ENCODE results near the gene PSTPIP2.

The PSTPIP2 gene

GRCh38 chr18:46054956-46055837 is 16.9 kb downstream of the PSTPIP2 start:
- H3K27ac ChIP-seq (replicated peaks): no peak overlapping the region
- no peak for DNase-seq (ENCODE audit: low read depth in 1 of 2, low spot score in 1 of 2)
- H3K27me3 ChIP-seq (ENCODE audit: insufficient read depth, poor library complexity, severe bottlenecking): no peaks in the 10 kb centered on the region
- no peak overlapping the region for H3K4me3 ChIP-seq (replicated peaks; ENCODE audit: insufficient read depth, low read length)
- no peak for TF ChIP-seq CTCF (IDR thresholded peaks at IDR 0.05; ENCODE audit: insufficient read depth, low read length)
- no peak for TF ChIP-seq GABPA (IDR thresholded peaks at IDR 0.05; ENCODE audit: low read depth)
- TF ChIP-seq REST (IDR thresholded peaks at IDR 0.05; ENCODE audit: insufficient replicate concordance, low read depth): no peak
- TF ChIP-seq POLR2AphosphoS5 (IDR thresholded peaks at IDR 0.05; ENCODE audit: low read depth): no peak
- no peak for TF ChIP-seq SPI1 (IDR thresholded peaks at IDR 0.05; ENCODE audit: borderline replicate concordance, low read depth)

GRCh38 chr18:46053368-46054095 is 18.5 kb downstream of the PSTPIP2 start:
- TF ChIP-seq GABPA (IDR thresholded peaks at IDR 0.05; ENCODE audit: low read depth) (no peak), POLR2AphosphoS5 (IDR thresholded peaks at IDR 0.05; ENCODE audit: low read depth) (no peak), REST (IDR thresholded peaks at IDR 0.05; ENCODE audit: insufficient replicate concordance, low read depth) (no peak), CTCF (IDR thresholded peaks at IDR 0.05; ENCODE audit: insufficient read depth, low read length) (no peak), SPI1 (IDR thresholded peaks at IDR 0.05; ENCODE audit: borderline replicate concordance, low read depth) (no peak)
- no peak for DNase-seq (ENCODE audit: low read depth in 1 of 2, low spot score in 1 of 2)

GRCh38 chr18:46051731-46052461 is 20.2 kb downstream of the PSTPIP2 start:
- DNase-seq (ENCODE audit: low read depth in 1 of 2, low spot score in 1 of 2): no peak
- TF ChIP-seq SPI1 (IDR thresholded peaks at IDR 0.05; ENCODE audit: borderline replicate concordance, low read depth) (no peak), CTCF (IDR thresholded peaks at IDR 0.05; ENCODE audit: insufficient read depth, low read length) (no peak), REST (IDR thresholded peaks at IDR 0.05; ENCODE audit: insufficient replicate concordance, low read depth) (no peak), GABPA (IDR thresholded peaks at IDR 0.05; ENCODE audit: low read depth) (no peak), POLR2AphosphoS5 (IDR thresholded peaks at IDR 0.05; ENCODE audit: low read depth) (no peak)
- Histone ChIP-seq H3K27ac (replicated peaks) (no peak overlapping the region), H3K27me3 (ENCODE audit: insufficient read depth, poor library complexity, severe bottlenecking) (no peaks in the 10 kb centered on the region), H3K4me3 (replicated peaks; ENCODE audit: insufficient read depth, low read length) (no peak overlapping the region)

More at GRCh38 chr18:46053368-46054095, 18.5 kb downstream of the PSTPIP2 start:
- Histone ChIP-seq H3K4me3 (replicated peaks; ENCODE audit: insufficient read depth, low read length) (no peak overlapping the region), H3K27me3 (ENCODE audit: insufficient read depth, poor library complexity, severe bottlenecking) (no peaks in the 10 kb centered on the region), H3K27ac (replicated peaks) (no peak overlapping the region)

Data from HL-60 (cell line).